ENCODE measurements around the gene DMD.

GRCh38 chrX:32678487-32678886 lies 532.9 kb downstream of the DMD start:
- TF ChIP-seq CTCF (IDR thresholded peaks at IDR 0.05; ENCODE audit: low read depth, low read length) = no peak
- no peak for TF ChIP-seq POLR2A (IDR thresholded peaks at IDR 0.05; ENCODE audit: extremely low read depth, insufficient read length)
- no peak for TF ChIP-seq MAX (IDR thresholded peaks at IDR 0.05; ENCODE audit: low read depth, low read length)

Measured in NB4 (cell line).